GM12872 (cell line): Measurements from ENCODE around the gene KIT.

Experiments
- TF ChIP-seq, protein P1 (sequence below): IDR thresholded peaks from 3 replicates; pipeline ENCODE4 v1.5.1; 2011; ENCODE audit warnings: low read depth, mild to moderate bottlenecking, low read length, moderate library complexity; ENCODE audit not compliant: insufficient read depth

KIT gene

DNA sequence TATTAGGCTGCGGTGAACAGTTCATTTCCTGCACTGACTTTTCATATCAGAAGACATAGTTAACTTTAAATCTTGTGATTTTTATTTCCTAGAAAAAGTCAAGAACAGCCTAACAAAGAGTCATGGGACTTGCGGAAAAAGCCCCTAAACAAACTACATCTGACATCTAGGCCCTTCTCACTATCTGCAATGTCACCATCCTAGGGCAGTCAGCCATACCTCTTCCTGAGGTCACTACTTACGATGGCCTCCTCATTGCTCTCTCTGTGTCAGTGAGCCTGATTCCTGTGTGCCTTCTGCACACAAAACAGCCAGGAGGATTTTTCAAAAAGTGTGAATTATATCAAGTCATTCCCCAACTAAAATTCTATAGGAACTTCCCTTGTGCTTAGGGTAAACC lies 22.4 kb upstream of the KIT start:
- TF ChIP-seq, protein P1, sequence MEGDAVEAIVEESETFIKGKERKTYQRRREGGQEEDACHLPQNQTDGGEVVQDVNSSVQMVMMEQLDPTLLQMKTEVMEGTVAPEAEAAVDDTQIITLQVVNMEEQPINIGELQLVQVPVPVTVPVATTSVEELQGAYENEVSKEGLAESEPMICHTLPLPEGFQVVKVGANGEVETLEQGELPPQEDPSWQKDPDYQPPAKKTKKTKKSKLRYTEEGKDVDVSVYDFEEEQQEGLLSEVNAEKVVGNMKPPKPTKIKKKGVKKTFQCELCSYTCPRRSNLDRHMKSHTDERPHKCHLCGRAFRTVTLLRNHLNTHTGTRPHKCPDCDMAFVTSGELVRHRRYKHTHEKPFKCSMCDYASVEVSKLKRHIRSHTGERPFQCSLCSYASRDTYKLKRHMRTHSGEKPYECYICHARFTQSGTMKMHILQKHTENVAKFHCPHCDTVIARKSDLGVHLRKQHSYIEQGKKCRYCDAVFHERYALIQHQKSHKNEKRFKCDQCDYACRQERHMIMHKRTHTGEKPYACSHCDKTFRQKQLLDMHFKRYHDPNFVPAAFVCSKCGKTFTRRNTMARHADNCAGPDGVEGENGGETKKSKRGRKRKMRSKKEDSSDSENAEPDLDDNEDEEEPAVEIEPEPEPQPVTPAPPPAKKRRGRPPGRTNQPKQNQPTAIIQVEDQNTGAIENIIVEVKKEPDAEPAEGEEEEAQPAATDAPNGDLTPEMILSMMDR: no peak

DNA sequence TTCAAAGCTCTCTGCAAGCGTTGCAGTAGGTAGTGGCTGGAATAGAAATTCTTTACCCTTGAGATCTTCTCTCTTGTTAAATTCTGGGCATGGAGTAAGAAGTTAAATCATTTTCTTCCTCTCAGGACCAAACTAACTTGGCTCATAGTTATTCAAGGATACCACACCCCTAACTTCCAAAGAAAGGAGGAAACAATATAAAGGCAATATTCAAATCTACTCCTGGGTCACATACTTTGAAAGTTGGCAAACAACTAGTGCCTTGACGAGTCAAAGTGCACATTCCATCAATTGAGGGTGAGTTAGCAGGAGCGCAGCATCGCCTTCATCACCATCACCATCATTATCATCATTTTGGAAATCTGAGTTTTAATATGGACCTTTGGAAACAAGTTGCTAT lies 20.4 kb upstream of the KIT start:
- TF ChIP-seq, protein P1: no peak

DNA sequence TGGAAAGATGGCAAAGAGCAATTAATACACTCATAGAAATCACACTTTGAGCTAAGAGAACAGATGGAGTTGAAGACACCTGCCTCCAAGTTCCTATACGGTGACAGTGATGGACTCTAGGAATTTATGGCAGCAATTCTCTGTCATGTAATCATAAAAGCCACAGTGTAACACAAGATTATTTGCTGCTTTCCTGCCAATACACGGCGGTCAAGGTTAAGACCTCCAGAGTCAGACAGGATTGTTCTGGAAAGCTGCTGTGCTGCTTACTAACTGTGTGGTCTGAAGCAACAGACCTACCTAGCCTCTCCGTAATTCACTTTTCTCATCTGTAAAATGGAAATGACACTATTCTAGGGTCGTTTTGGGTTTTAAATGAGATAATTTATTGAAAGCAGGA lies 14.6 kb upstream of the KIT start:
- TF ChIP-seq, protein P1: no peak

DNA sequence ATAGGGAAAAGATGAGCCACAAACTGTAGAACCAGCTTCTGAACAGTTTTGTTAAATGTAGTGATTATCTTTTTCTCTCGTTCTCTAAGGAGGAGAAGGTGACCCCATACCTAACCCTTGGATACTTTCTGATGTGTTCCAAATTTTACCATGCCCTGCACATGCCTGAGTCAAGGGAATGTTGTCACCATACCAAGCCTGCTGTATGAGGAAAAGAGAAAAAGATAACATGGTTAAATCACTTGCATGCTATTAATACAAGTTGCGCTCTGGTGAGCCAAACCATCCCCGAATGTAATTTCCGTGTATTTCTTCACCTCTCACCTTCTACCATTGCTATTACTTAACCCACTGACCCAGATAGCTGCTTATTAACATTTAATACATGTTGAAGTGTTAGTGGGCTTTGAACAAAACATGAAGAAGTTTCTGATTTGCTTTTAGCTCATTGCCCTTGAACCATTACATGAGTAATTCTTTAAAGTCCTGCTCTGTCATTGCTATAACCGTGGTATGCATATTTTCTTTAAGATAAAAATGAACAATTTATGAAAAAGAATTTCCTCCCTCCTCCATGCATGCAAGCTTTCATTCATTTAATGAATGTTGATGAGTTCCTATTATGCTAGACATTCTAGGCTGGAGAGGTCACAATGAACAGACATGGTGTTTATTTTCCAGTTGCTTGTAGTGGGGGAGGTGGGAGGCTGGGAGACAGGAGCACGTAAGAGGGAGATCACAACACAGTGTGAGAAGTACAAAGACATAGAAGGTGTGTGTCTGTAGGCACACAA lies 13.6 kb upstream of the KIT start:
- TF ChIP-seq, protein P1: no peak

DNA sequence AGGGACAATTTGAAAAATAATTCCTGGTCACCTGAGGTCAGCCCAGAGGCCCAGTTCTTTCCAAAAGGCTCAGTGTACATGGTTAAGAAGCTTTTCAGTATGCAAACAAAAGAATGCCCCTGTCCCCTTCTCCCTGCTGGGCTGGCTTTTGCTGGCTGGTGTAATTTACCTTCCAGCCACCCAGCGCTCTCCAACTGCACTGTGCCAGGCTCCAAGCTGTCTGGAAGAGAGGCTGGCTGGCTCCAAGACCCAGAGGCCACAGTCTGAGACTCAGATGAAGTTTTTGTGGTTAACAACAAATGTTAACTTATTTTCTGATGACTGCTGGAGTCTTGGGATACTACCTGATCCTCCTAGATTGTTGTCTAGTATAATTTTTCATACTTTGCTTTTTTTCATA lies 11.9 kb upstream of the KIT start:
- TF ChIP-seq, protein P1: no peak

DNA sequence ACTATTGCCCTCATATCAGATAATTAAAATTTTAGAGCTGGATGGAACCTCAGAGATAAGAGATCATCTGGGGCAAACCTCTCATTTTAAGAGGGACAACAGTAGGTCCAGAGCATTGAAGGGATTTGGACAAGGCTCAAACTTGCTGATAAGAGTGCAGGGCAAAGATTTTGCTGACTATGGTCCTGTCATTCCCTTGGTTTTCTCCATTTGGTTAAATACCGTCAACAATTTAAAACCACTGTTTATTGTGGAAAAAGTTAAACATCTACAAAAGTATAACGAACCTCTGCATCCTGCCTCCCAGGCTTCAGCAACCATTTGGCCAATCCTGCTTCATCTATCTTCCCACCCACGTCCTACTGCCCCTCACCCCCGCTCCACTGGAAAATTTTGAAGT lies 10.7 kb upstream of the KIT start:
- TF ChIP-seq, protein P1: no peak

DNA sequence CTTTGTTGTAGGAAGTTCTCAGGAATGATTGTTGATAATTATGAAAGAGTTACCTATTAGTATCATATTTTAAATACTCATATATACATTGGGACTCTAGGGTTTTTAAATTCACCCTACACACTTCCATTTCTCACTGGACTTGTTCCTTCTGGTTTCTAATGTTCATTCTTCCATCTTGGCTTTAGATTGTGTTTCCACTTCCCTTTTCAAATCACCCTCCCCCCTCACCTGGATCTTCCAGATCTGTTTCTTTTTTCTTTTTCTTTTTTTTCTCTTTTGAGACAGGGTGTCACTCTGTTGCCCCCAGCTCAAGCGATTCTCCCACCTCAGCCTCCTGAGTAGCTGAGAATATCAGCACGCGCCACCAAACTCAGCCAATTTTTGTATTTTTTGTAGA lies 6.7 kb upstream of the KIT start:
- TF ChIP-seq, protein P1: no peak
